GM12891 (cell line): Measurements from ENCODE around the gene HNF4A.

ENCODE experiments used
- PAX5 ChIP-seq: IDR thresholded peaks from 2 replicates; pipeline ENCODE4 v1.6.1; 2011; ENCODE audit warnings: low read length, moderate library complexity, mild to moderate bottlenecking; ENCODE audit not compliant: insufficient read depth, severe bottlenecking
- POLR2A ChIP-seq: IDR thresholded peaks from 2 replicates; pipeline ENCODE4 v1.6.1; 2011; ENCODE audit warnings: low read depth, low read length, control low read depth
- POLR2AphosphoS5 ChIP-seq: IDR thresholded peaks from 2 replicates; pipeline ENCODE4 v1.6.1; 2011; ENCODE audit warnings: low read depth, low read length, control low read depth
- POU2F2 ChIP-seq: IDR thresholded peaks from 2 replicates; pipeline ENCODE4 v1.6.1; 2011; ENCODE audit warnings: low read depth, mild to moderate bottlenecking, control low read depth, low read length, moderate library complexity
- SPI1 ChIP-seq: IDR thresholded peaks from 2 replicates; pipeline ENCODE4 v1.6.1; 2011; ENCODE audit warnings: low read depth, low read length, control low read depth
- TAF1 ChIP-seq: IDR thresholded peaks from 2 replicates; pipeline ENCODE4 v1.6.1; 2011; ENCODE audit warnings: low read depth, low read length, control low read depth

GRCh38 chr20:44483112-44483511 is 127.6 kb downstream of the HNF4A start:
- TF ChIP-seq POLR2A (no peak), POLR2AphosphoS5 (no peak), SPI1 (no peak), TAF1 (no peak), PAX5 (no peak), POU2F2 (no peak)
